ENCODE data around the gene TTC9B.
"Not testable (repeated sequence)": the region's sequence is repeated elsewhere in the genome, so short reads cannot be mapped to it uniquely, and the experiment has no call there.

Gene TTC9B

DNA sequence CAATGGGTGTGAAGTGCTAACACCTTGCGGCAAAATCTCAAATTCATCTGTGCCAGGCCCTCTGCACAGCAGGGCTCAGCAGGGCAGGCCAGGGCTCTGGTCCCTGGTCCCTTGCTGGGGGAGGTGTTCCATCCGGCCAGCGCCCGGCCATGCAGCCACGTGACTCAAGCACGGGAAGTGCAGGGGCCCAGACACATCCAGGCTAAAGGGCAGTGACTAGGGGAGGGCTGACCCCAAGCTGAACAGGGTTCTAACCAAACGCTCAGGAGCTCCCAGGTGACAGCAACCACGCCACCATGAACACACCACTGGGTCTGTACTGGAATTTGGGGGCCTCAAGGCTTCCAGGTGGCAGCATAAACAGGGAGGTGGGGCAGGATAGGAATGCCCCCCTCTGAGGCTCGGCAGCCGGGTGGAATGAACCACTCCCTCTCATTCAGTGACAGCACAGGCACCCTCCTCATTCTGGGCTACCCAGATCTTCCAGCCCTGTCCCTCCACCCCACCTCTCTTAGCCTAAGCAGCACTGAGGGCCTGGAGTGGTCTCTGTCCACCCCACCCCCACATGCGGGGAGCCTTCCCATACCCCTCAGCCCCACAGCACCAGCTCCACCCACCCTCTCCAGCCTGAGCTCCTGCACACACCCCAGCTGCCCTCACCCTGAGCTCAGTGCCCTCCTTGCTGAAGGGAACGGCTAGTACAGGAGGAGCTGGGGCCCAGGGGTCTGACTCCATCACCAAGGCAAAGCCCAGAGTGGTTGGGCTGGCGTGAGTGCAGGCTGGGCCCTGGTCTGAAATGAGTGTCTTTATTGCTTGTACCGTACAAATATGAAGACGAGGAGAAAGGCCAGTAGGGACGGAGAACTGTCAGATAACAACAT lies 13.6 kb upstream of the TTC9B start:
- no peak for DNase-seq

DNA sequence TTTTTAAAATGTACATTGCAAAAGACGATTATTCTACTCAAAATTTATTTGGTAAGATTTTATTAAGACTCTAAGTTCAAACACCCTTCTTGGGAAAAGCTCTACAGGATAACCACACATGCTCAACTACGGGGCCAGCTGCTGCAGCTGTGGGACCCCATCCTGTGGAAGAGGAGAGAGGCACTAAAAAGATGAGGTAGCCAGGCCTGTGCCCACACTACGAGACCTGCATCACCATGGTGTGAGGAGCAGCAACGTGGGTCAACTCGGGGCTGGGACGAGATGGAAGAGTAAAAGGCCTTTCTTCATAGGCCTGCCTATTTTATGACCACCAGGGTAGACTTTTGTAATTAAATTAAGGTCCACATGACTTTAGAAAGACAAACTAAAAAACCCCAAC lies 12.9 kb upstream of the TTC9B start:
- no peak for DNase-seq

DNA sequence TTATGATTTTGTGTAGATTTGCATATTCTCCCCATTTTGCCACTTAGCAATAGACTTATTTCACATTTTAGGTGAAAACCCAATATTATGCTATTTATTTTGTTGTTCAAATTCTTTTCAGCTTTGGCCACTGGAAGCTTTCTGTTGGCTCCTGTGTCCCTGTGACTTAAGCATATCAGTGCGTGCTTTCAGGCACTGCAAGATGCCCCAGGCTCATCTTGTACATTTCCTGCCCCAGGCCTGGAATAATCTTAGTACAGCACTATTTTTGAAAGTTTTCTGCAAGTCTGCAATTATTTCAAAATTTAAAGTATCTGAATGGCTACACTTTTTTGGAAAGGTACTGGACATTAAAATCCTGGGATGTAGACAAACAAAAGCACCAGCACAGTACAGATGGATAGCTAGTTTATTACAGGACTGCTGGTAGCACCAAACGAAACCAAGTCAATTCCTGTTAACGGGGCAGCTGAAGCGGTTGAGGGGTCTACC lies 11.8 kb upstream of the TTC9B start:
- no peak for DNase-seq

DNA sequence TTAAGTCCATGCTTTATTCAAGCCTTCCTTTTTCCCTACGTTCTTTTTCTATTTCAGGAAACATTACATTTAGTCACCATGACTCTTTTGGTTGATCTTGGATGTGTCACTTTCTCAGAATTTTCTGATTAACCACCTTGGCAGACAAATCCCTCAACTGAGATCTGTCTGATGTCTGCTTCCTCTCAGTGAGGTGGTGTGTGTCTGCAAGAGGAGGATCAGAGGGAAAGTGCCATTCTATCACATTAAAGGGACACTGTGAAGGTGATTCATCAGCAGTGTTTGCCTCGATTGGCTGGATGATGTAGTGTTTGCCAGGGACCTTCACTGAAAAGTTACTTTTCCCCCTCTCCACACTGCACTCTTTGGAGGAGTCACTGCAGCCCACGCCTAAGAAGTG lies 11.3 kb upstream of the TTC9B start:
- DNase-seq: no peak

DNA sequence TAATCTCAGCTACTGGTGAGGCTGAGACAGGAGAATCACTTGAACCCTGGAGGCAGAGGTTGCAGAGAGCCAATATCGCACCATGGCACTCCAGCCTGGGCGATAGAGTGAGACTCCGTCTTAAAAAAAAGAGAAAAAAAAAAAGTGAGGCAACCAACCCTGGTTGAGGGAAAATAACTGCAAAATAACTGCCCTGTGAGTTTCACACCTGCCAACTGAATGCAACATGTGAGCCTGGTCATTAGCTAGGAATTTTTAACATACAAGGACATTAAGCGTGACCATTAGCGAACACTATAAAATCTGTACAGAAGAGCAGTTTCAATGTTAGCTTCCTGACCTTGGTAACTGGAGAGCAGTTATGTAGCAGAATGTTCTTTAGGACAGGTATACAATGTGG lies 10.7 kb upstream of the TTC9B start:
- DNase-seq: no peak

DNA sequence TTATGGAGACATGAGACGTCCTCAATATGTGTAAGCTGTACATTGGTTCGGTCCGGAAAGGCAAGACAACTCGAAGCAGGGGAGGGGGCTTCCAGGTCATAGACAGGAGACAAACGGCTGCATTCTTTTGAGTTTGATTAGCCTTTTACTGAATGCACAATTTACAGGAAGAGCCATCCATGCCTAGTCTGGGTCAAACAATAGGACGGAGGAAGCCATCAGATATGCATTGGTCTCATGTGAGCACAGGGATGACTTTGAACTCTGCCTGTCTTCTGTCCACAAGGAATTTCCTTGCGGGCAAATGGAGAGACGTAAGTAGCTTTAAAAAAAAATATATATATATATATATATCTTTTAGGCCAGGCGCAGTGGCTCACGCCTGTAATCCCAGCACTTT lies 10.2 kb upstream of the TTC9B start:
- DNase-seq: no peak

DNA sequence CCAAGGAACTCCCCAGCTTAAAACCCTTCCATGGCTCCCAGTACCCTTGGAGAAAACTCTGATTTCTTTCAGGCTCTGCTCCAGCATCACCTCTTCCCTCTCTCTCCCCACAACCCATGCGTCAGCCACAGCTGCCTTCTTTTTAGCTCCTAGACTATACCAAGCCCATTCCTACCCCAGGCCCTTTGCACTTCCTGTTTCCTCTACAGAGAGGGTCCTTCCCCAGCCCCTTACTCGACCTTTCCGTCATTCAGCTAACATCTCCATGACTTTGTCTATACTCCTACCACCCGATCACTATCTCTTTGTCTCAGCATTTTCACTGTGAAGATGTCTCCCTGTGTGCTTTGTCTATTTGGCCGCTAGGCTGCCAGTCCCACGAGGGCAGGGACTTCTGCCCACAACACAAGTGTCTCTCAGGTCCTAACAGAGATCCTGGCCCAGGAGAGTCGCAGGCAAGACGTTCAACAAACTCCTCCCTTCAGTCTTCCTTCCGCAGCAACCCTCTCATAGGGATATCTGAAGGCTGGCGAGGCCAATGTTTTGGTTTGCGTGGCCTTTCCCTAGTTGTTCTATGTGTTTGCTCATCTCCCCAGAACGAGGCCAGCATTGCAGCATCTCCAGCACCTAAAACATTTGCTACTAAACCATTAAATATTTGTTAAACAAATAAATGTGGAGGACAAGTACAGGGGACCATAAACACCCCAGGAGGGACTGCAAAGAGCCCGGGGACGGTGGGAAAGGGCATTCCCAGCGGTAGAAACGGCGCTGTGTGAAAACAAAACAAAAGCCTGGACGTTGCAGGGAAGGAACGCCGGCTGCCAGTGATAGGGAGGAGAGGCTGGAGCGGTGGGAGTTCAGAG lies 7.5 kb upstream of the TTC9B start:
- DNase-seq: no peak

DNA sequence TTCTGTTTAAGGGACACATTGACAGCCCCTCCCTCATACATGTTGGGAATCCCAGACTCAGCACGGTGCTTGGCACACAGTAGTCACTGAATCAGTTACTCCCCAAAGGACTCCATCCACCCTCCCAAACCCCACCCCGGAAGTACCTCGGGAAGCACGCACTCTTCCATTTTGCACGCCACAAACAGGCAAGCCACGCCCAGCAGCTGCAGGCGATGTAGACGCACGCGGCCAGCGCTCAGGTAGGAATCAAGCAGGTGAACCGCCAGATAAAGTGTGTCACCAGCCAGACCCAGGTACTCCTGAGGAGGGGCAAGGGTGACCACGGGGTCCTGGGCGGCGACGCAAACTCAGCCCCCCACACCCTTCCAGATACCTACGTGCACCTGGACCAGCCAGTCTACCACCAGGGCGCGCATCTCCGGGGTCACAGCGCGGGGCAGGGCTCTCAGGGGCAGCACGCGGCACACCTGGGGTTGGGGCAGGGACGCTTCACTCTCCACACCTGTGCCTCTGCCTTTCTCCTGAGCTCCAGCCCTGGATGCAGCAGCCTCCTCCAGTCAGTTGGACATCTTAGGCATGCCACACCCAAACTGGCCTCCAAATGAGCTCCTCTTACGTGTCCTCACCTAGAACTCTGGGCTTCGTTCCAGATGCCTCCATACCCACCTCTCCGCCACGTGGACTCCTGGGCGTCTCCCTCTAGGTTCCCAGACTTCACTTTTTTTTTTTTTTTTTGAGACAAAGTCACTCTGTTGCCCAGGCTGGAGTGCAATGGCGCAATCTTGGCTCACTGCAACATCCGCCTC lies 6.4 kb upstream of the TTC9B start:
- DNase-seq: no peak

DNA sequence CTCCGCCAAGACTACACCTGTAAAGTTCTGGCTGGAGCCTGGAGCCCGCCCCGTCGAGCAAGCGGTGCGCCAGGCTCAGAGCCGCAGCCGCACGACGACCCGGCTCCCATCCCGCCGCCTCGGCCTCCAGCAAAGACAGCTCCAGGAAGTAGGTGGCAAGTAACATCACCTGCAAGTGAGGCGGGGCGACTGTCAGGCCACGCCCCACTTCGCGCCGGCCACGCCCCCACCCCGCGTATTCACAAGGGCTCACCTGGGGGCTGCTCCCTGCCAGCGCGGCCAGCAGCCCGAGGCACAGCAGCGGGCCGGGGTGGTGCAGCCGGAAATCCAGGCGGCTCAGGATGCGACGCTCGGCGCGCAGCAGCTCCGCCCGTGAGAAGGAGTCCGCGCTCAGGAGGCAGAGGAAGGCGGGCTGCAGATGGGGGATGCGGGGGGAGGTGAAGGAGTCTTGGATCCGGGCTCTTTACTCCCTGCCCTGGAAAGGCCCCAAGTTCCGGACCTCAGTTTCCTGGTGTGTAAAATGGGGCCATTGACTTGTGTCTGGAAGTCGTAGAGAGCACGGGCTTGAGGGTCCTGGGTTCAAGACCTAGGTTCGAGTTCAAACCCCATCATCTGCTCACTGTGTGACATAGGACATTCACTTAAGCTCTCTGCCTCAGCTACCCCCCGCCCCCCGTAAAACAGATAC lies 5.1 kb upstream of the TTC9B start:
- no peak for DNase-seq

DNA sequence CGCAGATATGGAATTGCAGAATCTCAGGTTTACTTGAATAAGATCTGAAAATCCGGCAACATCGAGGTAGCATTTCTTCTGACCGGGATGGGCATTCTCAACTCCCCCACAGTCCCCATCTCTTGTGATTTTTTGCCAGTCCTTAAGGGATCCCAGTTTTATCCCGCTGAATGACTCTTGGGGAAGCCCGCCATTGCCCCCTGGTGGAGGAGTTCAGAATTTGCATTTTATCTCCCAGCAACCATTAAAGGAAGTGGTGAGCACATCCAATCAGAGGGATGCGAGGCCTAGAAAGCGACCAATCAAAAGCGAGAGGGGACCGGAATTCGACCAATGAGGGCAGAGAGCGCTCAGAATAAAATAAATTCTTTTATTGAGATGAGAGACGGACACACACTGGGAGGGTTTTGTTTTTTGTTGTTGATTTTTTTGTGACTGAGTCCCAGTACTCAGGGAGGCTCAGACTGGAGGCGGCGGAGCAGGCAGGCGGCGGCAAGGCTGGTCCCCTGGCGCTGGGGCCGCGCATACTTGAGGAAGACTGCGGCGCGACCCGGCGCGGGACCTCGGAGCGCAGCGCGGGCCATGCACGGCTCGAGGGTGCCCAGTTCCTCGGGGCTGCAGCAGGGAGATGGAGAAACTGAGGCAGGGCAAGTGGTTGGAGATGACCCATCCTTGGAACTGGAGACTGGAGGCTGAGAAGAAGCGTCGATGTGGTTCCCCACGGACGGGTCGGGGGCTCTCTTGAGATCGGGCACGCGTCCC lies 3.9 kb upstream of the TTC9B start:
- DNase-seq: peak; percentile 86

DNA sequence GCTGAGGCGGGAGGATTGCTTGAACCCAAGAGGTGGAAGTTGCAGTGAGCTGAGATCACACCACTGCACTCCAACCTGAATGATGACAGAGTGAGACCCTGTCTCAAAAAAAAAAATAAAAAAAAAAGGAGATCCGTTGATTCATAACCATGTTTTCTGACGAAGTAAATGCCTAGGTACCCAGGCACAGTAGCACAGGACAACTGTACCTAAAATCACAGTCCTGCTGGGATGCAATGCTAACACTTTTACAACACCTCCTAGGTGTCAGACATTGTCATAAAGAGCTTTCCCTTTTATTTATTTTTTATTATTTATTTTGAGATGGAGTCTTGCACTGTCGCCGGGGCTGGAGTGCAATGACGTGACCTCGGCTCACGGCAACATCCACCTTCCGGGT lies 2.5 kb upstream of the TTC9B start:
- DNase-seq: no peak

DNA sequence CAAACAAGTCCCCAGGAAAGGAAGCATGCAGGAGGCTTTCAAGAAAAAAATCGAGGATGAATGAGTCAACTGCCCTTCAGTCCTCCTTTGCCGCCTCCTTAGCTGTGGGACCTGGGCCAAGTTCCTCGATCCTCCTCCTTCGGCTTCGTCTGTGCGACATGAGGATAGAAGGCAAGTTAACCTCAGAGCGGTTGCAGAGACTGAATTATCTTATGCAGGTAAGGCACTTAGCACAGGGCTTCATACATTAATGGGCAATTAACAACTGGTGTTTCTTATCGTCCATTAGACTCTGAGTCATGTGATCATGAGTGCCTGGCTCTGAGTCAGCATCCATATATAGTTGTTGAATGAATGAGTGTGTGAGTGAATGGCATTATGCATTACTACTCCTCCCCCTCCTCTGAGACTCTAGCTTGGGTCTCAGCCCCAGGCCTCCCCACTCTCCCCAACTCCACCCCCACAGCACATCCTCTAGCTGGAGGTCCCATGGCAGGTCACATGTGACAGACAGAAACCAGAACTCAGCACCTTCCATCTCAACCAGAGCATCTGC lies 1.6 kb upstream of the TTC9B start:
- DNase-seq: no peak

DNA sequence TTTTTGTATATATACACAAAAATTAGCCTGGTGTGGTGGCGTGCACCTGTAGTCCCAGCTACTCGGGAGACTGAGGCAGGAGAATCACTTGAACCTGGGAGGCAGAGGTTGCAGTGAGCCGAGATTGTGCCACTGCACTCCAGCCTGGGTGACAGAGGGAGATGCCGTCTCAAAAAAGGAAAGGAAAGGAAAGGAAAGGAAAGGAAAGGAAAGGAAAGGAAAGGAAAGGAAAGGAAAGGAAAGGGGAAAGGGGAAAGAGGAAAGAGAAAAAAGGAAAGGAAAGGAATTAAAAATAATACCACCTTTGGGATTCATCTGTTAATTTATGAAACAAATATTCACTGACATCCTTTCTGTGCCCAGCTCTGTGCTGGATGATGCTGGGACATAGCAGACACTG lies 845 bp upstream of the TTC9B start:
- not testable (repeated sequence) for DNase-seq

DNA sequence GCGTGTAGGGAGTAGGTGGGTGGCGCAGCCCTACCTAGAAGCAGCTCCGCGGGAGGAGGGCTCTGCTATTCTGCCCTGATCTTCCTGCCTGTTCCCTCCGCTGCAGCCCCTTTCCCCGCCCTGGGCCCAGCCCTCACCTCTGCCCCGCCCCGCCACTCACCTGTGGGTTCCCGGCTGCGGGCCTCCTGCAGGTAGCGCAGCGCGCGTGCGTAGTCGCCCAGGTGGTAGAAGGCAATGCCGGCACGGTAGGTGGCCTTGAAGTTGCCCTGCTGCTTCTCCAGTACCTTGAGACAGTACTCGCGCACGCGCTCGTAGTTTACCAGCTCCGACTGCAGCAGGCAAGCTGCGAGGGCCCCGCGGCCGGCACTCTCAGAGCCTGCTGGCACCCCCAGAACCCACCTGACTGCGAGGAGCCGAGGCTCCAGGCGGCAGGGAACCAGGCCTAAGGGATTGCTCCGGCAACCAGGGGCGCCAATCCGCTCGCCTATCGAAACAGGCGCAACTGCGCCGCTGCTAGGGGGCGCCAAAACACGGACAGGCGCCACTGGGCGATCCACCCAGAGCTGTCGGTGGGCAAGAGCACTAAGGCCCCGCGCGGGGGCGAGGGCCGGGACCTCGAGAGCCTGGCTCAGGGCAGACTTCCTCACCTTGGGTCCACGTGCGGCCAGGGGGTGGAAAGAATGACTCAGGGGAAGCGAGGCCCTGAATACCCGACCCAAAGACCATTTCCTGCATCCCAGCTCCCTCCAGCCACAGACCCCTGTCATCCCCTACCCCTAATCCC lies 965 bp downstream of the TTC9B start:
- DNase-seq: peak; percentile 6

DNA sequence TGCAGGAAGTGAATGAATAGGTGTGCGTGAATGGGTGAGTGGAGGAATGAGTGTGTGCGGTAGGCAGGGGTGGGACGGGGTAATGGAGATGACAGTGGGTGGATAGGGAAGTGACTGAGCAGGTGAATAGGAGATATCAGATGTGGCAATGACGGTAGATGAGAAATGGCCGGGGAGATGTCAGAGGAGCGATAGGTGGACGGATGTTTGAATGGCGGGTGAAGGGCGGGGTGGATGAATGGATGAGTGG lies 1.5 kb downstream of the TTC9B start:
- no peak for DNase-seq

DNA sequence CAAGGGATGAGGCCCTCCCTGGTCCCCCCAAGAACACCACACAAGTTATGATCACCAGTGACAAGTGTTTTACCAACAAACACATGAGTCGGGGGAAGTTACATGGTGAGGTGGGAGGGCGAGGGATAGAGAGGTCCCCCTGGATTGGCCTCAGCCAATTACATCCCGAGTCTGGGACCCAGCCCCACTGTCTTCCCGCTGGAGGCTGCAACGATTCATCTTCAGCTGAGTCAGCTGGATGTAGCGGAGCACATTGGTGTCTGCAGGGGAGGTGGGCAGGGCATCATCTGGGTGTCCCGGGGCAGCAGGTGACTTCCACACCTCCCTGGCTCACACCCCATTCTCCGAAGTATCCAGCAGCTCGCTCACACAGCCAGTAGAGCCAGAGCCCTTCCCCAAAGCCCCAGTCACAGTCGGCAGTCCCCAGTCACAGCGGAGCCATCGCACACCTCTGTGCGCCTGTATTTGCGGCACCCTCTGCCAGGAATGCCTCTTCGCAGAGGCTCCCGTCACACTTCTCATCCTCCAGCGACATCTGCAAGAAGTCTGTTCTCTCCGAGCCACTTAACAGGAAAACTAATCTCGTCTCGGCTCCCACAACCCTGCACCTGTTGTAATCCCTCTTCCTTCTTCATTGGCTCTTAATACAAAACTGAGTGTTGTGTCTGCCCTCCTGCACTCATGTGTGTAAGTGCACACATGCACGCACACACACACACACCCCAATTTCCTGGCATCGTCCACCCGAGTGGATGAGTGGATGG lies 2.0 kb downstream of the TTC9B start:
- DNase-seq: no peak

DNA sequence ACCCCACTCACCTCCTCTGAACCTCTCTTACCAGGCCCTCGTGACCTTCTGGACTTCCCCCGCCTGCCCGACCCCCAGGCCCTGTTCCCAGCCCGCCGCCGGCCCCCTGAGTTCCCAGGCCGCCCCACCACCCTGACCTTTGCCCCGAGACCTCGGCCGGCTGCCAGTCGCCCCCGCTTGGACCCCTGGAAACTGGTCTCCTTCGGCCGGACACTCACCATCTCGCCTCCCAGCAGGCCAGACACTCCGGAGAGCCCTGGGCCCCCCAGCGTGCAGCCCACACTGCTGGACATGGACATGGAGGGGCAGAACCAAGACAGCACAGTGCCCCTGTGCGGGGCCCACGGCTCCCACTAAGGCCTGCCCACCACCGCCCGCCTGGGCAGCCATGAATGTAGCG lies 3.2 kb downstream of the TTC9B start:
- DNase-seq: no peak

DNA sequence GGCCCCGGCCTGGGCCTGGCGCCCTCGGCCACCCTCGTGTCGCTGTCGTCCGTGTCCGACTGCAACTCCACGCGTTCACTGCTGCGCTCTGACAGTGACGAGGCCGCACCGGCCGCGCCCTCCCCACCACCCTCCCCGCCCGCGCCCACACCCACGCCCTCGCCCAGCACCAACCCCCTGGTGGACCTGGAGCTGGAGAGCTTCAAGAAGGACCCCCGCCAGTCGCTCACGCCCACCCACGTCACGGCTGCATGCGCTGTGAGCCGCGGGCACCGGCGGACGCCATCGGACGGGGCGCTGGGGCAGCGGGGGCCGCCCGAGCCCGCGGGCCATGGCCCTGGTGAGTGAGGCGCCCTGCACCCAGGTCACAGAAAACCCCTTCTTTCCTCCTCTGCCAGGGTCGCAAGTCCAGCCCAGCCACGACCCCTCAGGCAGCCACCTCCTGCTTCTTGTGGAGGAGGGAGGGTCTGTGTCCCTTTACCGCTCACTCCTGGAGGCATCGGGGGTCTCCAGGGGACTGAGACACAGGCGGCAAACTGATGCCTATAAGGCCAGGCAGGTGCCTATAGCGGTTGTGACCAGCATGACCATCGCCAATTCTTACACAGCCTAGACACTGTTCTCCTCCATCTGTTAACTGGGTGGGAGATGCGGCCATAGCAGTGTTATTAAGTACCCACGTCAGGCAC lies 4.2 kb downstream of the TTC9B start:
- no peak for DNase-seq

DNA sequence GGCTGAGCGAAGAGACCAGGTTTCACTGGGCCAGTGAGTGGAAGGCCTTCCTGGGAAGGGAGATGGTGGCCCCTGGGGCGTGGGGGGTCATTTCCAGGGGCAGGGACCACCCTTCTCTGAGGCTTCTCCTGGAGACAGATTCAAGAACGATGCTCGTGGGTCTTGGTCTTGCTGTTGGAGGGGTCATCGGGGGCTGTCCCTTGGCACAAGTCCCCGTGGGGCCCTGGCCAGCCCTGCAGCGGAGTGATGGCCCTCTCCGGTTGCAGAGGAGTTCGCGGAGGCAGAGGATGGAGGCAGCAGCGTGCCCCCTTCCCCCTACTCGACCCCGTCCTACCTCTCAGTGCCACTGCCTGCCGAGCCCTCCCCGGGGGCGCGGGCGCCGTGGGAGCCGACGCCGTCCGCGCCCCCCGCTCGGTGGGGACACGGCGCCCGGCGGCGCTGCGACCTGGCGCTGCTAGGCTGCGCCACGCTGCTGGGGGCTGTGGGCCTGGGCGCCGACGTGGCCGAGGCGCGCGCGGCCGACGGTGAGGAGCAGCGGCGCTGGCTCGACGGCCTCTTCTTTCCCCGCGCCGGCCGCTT lies 4.8 kb downstream of the TTC9B start:
- DNase-seq: no peak
